Glomerular endothelial cell (primary cell): Measurements from ENCODE around the gene POU6F2. TPM values are rescaled to one million over a fixed set of nuclear protein-coding genes. Genes with fewer than 3 reads are reported as not detected.
"Not testable (repeated sequence)": the region's sequence is repeated elsewhere in the genome, so short reads cannot be mapped to it uniquely, and the experiment has no call there.

Source experiments
- DNase-seq: peaks from one replicate; pipeline ENCODE4 v3.0.0-alpha.2; 2011; ENCODE audit warnings: low read depth, low spot score; ENCODE audit errors: extremely low read depth
- total RNA-seq: library from RNA; depleted of rRNA; stranded (reverse); fragments of >200 nt; gene quantifications from 2 replicates; pipeline ENCODE4 v1.2.3, GENCODE V29; 2015

Gene POU6F2
- total RNA-seq, 1 donor from 2014 or later, result not detected

DNA sequence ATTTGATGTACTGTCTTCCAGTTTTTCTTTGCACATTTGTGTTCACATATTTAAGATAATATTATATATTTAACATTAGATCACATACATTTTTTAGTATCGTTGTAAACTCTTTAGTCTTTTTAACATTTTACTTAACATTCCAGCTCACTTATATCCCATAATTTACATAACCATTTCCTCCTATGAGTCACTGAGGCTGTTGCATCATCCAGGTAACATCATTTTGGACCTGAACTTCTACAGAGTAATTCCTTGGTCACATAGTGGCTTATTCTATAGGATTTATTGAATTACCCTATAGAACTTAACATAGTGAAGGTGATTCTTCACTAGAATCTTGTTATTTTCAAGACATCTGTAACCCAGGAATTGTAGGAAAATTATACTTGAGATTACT lies 194.4 kb downstream of the POU6F2 start:
- DNase-seq, result no peak

- no peak for DNase-seq
Measured at GRCh38 chr7:39181398-39181797, 203.7 kb downstream of the POU6F2 start.

GRCh38 chr7:39183796-39184195 lies 206.1 kb downstream of the POU6F2 start:
- no peak for DNase-seq

DNA sequence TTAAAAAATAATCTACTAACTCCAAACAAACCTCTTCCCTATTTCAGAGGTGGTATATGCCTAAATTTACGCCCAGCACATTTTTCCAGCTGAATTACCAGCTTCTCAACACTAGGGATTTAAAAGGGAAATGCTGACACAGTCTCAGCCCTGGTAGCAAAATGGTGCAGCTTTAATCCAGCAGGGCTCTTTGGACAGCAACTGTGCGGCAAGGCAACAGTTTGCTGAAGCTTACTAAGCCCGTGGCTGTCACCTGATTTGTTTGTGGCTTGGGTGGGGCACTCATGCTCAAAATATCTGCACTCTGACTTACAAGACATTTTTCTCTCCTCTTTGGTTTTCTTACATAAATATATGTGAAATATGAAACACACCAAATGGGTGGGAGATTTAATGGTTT lies 206.7 kb downstream of the POU6F2 start:
- no peak for DNase-seq

DNA sequence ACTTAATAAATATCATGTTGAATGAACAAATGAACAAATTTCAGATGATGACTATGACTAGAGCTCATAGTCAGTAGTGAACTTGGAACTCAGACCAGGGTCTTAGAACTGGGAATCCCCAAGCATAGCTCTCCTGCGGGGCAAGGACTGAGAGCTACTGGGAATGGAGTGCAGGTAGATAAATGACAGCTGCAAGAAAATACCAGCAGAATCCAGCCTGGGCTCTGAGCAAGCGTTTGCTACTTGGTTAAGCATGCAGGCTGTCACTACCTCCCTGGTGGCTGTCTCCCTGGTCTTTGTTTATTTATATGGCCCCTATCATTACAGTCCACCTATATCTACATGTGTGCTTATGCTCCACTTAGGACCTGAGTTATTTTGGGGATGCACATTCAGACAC lies 208.4 kb downstream of the POU6F2 start:
- no peak for DNase-seq

GRCh38 chr7:39186671-39187070 lies 209.0 kb downstream of the POU6F2 start:
- no peak for DNase-seq

- no peak for DNase-seq
Measured at GRCh38 chr7:39187130-39187529, 209.4 kb downstream of the POU6F2 start.

DNA sequence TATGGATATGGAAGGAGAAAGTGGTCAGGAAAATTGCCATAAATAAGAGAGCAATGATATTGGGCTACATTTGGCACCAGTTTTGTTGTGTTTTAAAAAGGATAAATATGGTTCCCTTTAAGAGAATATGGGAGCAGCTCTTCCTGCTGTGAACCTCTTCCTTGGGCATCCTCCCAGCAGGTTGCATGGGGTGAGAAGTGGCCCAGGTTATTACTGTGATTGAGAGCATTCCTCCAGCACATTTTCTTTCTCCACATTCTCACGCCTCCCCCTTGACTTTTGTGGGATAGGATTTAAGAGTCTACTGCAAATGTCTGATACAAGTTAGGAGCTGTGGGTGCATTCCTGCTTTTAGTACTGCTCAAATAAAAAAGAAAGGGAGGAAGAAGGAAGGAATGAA lies 214.8 kb downstream of the POU6F2 start:
- no peak for DNase-seq

GRCh38 chr7:39194388-39194787 lies 216.7 kb downstream of the POU6F2 start:
- DNase-seq, result not testable (repeated sequence)

GRCh38 chr7:39195967-39196366 lies 218.3 kb downstream of the POU6F2 start:
- no peak for DNase-seq

DNA sequence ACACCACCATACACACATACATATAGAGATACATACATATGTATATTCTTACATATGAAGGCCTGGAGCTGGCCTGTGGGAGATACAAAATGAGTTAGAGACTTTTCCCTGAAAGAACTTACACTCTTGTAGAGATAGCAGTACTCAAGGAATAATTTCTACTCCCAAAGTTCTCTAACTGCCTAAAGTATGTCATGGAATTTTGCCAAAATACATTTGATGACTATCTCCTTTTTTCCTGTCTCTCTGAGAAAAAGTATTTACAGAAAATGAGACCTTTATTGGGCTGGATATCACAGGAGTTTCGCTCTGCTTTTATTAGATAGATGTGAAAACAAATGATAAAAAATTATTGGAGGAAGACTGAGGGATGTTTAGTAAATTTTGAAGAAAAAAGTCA lies 220.1 kb downstream of the POU6F2 start:
- no peak for DNase-seq

DNA sequence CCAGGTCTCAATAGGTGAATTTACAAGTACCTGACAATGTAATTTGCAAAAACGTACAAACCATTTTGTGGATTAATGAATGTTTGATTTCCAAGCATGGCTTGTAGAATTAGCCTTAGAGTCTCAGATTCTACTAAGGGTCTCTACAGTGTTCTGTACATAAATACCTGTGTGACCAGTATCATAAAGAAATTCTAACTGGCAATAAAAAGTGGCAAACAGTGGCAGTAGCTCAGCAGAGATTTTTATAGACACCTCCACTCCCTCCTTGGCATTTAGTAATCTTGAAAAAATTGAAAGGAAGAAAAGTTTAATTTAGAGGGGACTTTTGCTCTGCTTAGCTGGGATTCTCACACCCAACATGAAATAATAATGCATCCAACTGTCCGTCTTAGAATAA lies 220.8 kb downstream of the POU6F2 start:
- no peak for DNase-seq

GRCh38 chr7:39199006-39199405 lies 221.3 kb downstream of the POU6F2 start:
- no peak for DNase-seq

GRCh38 chr7:39199951-39200350 lies 222.2 kb downstream of the POU6F2 start:
- DNase-seq, result no peak

- no peak for DNase-seq
Measured at GRCh38 chr7:39202041-39202440, 224.3 kb downstream of the POU6F2 start.

- DNase-seq, result no peak
Measured at GRCh38 chr7:39210362-39210761, 232.7 kb downstream of the POU6F2 start.

GRCh38 chr7:39211581-39211980 lies 233.9 kb downstream of the POU6F2 start:
- no peak for DNase-seq

DNA sequence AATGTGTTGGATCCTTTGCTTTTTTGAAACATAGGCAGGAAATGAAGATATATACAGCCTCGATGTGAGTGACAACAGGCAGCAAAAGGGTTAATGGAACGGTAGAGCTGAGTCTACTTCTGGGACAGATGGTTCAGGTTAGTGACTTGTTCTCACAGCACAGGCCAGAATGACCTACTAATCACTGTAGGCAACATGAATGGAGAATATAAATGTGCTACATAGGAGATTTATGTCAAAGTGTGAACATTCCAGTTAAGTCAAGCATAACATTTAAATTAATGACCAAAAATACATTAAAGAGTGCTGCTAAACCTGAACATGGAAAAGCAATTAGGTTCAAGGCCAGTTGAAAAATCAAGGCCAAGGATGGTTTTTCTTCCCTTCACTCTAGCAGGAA lies 235.2 kb downstream of the POU6F2 start:
- no peak for DNase-seq

- no peak for DNase-seq
Measured at GRCh38 chr7:39217783-39218182, 240.1 kb downstream of the POU6F2 start.

GRCh38 chr7:39219869-39220268 lies 242.2 kb downstream of the POU6F2 start:
- no peak for DNase-seq

- no peak for DNase-seq
Measured at GRCh38 chr7:39221901-39222300, 244.2 kb downstream of the POU6F2 start.

GRCh38 chr7:39228946-39229345 lies 251.2 kb downstream of the POU6F2 start:
- DNase-seq, result no peak

DNA sequence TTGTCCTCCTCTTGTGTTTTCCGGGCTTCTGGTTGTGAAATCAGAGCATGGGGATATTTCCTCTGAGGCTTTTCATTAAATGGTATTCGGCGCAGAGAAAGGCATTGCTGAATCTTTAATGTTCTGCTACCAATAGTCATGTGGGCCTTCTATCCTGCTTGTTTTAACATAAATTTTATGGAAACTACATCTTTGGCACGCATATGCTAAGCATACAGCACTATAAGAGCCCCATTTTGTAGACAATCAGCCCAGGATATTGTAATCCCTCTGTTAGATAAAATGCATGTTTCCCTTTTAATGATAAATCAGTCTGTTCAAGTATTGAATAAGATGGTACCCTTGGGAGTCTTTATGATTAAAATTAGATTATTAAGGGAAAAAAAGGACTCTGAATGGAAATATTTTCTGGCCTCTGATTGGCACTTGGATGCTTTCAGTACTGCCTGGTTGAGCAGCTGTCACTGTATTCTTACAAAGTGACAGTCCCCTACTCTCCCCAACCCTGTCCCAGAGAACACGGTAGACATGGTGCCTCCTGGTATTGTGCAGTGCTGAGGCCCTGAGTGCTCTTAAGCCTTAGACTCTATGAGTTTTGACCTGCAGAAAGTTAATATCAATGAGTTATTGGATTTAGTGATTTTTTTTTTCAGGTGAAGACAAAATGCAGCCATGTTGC lies 256.3 kb downstream of the POU6F2 start:
- no peak for DNase-seq
